HG03469 (cell line): ENCODE results near the gene MOV10.
A peak's percentile ranks its signal among the peaks of the same experiment; 100 is the strongest.

Experiments
- ATAC-seq: cut with Tn5 transposase; IDR thresholded peaks from one replicate; pipeline ENCODE4 v1.9.1; 2021; ENCODE audit warnings: mild to moderate bottlenecking, moderate library complexity, moderate number of reproducible peaks; ENCODE audit not compliant: unreplicated experiment

Gene MOV10

DNA sequence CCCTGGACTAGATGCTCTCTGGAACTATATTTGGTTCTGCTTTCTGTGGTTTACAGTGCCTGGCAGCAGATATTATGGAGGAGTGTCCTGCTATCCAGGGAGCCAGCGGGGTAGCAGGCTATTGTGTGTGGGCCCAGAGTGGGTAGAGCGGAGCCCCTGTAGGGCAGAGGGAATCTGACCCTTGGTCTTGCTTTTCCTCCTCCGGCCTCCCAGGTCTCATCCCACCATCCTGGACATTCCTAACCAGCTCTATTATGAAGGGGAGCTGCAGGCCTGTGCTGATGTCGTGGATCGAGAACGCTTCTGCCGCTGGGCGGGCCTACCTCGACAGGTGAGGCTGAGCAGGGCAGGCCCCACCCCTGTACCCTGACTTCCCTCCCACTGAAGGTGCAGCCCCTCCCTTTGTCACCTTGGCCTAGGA is 23.3 kb downstream of the MOV10 start:
- ATAC-seq: no peak

DNA sequence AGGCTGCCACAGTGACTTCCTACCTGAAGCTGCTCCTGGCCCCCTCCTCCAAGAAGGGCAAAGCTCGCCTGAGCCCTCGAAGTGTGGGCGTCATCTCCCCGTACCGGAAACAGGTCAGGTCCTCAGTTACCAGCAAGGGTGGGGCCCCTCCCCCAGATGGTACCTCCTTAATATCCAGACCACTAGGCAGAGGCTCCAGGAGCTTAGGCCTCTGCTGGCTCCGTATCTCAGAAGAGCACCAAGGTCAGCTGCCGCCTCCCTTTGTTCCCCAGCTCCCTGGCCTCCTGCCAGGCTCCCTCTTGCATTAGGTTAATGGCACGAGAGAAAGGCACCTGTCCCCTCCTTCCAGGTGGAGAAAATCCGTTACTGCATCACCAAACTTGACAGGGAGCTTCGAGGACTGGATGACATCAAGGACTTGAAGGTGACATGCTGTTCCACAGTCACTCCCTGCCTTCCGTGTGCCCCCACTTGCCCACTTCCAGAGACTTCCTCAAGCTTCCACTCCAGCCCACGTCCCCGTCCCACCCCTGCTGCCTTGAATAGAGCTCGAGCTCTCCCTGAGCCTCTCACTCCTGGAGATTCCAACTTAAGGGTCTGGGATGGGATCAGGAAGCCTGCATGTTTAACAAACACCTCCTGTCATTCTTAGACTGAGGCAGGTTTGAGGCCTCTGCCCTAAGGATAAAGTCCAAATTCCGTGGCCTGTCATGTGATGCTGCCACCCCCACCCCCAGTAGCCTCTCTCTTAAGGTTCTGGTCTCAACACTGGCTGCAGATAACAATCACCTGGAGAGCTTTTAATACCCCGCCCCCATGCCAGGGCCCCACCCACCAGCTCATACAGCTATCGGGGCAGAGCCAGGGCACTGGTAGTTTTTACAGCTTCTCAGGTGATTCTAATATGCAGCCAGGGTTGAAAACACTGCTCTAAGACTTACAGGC is 24.2 kb downstream of the MOV10 start:
- ATAC-seq: no peak

DNA sequence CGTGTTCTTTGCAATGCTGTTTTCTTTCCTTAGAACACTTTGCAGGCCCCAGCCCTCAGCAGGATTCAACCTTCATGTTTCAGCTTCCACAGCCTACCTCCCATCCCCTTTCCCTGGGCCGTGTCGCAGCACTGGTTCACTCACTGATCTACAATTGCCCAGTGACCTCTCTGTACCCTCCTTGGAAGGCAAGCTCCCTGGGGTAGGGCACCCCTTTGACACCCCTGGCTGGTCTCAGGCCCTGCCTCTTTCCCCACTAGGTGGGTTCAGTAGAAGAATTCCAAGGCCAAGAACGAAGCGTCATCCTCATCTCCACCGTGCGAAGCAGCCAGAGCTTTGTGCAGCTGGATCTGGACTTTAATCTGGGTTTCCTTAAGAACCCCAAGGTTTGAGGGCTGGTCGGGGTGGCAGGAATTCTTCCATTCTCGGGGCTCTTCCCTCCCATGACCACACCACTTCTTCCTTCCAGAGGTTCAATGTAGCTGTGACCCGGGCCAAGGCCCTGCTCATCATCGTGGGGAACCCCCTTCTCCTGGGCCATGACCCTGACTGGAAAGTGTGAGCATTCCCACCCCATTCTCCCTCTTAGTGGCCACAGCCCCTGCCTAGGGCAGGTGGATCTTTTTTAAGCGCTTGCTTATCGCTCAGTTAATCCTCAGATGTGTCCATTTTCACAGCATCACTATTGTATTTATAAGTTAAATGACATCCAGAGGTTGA is 25.1 kb downstream of the MOV10 start:
- no peak for ATAC-seq

DNA sequence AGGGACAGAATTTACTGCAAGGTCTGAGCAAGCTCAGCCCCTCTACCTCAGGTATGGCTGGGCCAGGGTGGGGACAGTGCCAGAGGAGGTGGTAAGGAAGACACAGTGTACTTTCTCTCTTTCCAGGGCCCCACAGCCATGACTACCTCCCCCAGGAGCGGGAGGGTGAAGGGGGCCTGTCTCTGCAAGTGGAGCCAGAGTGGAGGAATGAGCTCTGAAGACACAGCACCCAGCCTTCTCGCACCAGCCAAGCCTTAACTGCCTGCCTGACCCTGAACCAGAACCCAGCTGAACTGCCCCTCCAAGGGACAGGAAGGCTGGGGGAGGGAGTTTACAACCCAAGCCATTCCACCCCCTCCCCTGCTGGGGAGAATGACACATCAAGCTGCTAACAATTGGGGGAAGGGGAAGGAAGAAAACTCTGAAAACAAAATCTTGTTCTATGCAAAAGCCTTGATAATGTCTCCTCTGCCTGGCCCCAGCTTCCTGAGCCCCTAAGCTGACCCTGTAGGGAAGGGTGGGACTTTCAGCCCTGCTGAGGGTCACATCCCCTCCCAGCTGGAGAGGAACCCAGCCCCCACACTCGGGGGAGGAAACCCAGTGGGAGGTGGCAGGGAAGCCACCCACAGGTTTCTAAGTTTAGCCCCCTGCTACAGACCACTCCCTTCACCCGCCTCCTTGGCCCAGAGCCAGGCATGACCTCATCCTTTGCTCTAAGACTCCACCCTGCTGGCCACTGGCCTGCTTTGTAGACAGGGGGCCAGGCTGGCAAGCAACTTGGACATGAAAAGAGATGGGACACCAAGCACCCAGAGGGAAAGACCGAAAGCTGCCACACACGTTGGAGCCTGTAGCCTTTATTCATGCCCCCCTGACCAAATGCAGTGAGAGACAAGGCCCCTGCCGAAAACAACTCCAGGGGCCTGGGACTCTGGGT is 26.1 kb downstream of the MOV10 start:
- no peak for ATAC-seq

DNA sequence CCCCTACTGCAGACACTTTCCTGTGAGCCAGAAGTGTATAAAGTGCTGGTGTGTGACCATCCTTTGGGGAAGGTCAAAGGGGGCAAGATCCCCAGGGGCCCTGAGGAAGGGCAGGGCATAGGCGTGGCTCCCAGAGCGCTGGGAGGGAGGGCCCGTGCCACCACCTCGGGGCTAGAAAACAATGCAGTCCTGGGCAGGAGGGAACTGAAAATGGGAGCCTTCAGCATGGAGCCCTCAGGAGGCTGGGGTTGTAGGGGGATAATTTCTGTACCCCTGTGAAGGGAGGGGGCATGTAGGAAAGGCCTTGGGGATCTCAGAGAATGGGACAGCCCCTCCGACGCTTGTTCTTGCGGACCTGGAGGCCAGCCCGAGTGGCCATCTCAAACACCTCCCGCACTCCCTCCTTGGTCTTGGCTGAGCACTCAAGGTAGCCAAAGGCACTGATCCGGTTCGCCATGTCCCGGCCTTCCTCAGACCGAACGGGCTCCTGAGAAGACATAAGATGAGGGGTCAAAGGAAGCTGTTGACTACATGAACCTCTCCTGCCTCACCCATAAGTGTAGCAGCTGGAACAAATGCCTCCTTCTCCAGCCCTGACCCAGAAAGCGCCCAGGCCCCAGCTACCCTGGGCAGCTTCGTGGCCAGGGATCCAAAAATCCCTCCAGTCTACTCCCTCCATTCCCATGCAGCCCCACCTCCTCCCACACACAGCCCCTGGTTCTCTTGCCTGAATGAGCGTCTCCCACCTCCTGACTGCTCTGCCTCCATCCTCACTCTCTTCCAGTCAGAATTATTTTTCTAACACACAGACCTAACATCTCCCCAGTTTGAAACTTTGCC is 27.0 kb downstream of the MOV10 start:
- no peak for ATAC-seq

DNA sequence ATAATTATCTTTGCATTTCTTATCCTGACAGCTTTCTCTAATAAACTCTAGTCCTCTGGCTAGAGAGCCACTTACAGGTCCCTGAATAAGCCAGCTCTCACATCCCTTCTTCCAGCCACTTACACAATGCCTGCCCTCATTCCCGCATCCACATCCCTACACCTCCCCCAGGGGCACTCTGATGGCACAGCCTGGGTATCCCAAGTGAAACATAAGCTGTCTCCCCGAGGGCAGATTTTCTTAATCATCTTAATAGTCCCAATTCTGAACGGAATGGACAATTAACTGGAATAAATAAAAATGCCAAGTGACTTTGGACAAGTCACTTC is 27.6 kb downstream of the MOV10 start:
- ATAC-seq: no peak

DNA sequence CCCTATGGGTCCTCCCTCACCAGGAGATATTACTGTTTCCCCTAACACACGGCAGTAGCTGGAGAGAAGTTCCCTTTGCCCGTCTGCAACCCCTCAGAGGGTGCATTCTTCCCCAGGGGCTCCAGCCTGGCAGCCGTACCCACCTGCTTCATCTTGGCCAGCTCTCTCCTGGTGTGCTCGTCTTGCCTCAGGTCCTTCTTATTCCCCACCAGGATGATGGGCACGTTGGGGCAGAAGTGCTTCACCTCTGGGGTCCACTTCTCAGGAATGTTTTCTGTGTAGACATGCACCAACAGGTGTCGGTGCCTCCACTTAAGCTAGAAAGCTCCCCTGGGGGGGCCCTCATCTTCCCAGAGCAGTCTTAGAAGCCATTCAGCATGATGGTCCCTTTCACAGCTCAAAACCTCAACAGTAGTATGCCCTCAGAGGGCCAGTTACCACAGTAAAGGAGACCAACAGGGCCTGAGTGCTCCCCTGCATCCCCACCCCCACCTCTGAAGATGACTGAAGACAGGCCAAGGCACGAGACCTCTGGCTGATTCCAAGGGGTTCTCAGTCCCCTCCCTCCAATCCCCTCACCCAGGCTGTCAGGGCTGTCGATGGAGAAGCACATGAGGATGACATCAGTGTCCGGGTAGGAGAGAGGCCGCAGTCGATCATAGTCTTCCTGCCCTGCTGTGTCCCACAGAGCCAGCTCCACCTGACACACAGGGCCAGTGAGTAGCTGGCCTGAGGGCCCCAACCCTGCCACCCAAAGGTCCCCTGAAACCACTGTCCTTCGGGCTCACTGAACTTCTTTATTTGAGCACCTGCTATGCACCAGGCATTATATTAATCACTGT is 28.2 kb downstream of the MOV10 start:
- no peak for ATAC-seq

DNA sequence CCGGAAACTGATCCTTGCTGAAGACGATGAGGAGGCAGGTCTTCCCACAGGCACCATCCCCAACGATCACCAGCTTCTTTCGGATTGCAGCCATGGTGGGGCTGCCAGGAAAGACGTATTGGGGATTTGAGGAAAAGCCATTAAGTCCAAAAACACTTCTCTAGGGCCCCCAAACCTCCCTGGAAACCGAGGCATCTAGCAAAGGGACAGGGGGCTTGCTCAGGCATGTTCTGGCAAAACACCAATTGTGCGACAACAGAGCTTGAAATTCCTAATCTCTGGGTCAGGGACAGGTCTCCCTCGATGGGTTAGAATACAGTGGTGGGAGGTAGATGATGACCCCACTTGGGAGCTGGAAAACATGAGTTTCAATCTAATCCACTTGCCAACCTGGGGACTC is 29.2 kb downstream of the MOV10 start:
- no peak for ATAC-seq

DNA sequence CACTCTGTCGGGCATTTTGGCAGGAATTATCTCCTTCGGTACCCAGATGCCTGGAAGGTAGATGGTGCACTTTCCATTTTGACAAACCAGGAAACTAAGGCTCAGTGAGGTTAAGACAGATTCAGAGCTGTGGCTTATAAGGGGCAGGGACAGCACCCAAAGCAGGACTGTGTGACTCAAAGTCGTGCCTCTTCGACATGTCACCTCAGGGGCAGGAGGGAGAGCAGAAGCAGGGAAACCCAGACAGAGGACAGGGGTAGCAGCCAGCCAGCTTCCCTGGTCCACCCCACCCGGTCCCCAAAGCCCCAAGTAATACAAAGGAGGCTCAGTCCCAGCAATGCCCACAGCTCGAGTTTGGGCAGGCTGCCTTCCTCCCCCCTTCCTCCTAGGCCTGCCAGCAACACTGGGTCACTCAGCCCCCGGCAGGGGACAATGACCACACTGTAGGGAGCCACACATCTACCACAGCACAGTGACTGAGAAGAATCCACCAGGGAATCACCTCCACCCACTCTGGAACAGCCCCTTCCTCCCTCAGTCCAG is 30.0 kb downstream of the MOV10 start:
- ATAC-seq: no peak

DNA sequence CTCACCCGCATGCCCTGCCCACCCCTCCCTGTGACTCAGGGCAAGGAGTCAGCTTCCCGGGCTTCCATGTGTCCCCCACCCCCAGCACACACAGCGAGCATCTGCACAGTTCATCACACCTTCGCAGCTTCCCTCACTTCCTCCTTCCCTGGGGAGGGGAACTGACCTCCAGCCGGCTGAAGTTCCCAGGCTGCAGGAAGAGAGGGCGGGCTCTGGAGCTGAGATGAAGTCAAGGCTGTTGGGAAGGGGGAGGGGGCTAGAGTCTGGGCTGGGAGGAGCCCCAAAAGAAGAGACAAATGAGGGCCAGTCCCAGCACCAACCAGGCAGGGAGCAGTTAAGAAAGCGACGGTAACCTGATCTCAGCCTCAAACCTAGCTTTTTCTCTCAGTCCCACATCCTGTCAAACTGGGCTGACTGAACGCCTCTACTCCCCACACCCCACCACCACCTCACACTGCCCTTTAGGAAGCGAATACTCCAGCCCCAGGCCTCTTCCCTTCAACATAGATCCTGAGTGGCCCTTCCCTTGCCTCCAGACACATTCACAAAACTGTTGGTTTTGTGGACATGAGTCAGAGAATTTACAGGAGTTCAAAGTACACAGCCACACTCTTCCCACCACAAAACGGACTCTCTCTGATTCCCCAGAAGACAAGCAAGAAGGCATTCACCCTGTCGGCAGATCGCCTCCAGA is 30.6 kb downstream of the MOV10 start:
- peak; percentile 37 for ATAC-seq

DNA sequence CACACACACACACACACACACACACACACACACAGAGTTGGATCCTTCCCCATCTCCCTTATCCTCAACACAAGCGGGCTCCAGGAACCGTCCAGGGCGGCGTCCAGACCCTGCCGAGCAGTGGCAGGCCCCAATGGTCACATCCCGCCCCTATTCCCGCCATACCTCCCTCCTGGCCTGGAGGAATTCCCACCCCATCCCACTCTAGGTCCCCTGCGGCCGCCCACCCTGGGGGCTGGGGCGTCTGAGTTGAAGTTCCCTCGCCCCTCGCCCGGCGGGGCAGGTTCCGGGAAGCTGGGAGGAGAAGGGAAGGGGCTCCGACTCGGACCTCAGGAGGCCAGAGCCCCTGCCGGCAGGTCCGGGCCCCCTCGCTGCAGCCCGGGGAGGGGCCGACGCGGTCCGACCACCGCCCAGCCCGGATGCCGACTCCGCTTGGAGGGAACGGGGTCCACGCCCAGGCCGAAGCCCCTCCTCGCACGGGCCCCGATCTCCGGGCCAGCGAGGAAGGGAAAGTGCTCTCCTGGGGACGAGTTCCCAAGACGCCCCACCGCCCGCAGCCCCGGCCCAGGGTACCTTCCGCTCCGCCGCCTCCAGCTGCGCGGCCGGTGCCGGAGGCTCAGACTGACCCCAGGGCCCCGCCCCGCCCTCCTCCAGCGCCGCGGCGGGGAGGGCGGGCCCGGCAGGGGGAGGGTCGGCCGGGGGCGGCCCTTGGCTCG is 32.2 kb downstream of the MOV10 start, which contains the start of gene RHOC:
TSS of gene RHOC (minus strand) at position 623 of the 716 bp plus-strand sequence. CDS start 3,328 bp downstream, outside the sequence.
- peak; percentile 27 for ATAC-seq

DNA sequence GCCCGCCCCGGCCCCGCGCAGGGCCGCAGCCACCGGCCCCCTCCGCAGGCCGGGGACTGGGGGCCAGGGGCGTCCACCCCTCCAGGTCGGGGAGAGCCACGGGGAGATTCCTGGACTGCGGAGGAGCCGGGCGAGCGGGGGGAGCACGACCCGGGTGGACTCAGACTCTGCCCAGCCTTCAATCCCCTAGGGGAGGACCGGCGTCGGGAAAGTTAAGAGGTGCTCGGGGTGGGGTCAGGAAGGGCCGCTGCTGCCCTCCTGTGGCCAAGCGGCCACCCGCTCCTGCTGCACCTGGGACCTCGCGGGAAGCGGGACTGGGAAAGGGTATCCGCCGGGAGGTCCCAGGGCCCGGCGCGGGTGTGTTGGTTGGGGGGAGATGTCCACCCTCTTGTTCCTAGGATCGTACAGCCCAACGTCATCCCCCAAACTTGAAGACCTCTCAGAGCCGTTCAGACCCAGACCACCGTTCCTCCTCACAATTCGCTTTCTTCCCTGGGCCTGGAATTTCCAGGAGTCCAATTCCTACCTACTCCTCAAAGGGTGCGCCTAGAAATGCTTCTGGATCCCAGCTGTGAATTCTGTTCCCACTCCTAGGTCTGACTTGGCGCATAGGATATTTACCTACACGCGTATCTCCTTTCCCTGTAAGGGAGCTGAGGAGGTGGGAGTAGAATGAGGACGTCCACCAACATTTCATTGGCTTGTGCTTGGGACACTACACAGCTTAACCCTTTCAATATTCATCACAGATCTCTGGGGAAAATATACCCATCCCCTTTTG is 33.0 kb downstream of the MOV10 start:
- ATAC-seq: peak; percentile 37

DNA sequence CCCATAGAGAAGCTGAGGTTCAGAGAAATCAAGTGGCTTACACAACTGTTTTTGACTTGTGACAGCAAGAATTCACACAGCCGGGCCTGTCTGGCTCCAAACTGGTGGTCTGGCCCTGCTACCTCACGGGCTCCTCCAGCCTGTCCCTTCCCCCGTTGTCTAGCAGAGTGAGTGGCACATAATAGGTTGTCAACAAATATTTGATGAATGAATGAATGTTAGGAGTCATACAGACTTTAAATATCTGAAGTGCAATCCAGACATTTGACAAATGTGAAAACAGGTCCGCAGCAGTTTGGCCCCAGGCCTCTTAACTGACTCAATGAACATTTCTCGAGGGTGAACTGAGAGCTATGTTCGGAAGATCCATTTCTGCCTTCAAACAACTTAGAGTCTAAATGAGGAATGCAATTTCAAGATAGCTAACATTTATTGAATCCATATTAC is 33.6 kb downstream of the MOV10 start:
- ATAC-seq: no peak

DNA sequence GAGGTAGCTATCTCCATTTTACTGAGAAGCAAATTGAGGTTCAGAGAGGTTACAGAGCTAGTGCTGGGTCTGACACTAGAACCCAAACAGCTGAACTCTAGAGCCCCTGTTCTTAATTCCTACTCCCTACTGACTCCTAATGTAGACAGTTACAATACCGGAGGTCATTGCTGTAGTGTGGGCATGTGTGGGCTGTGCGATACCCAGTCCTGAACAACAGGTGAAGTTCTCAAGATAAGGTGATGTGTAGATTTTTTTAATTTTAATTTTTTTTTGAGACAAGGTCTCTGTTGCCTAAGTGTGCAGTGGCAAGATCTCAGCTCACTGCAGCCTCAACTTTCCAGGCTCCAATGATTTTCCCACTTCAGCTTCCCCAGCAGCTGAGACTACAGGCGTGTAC is 34.0 kb downstream of the MOV10 start:
- no peak for ATAC-seq

DNA sequence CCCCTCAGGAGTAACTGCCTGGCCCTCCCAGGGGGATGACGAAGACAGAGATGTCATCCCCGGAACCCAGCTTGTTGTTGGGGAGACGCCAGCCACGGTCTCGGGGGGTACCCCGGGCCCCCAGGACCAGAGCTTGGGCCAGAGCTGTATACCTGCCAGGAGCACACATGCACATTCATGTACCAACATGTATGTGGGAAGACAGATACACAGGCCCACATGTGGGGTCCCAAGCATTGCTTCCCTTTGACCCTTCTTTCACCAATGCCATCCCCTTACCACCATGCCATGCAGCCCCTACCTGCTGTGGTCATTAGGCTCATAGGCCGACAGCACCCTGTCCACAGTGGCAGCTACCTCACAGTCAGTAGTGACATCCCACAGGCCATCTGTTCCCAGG is 35.7 kb downstream of the MOV10 start:
- no peak for ATAC-seq

DNA sequence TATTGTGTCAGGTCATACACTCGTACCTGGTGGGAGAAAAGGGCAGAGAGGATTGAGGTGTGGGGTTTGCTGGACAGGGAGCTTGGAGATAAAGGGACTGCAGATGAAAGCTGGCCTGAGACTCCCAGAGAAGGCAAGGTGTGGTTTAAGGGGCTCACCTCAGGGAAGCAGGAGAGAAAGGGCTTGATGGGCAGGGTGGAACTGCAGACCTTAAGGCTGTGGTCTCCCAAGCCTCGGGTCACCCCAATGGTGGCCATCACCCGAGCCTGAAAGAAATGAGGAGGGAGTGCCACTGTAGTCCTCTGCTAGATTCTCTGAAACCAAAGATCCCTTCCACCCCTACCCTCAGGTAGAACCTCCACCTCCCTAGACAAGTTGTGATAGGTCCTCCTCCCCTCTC is 36.1 kb downstream of the MOV10 start:
- no peak for ATAC-seq

DNA sequence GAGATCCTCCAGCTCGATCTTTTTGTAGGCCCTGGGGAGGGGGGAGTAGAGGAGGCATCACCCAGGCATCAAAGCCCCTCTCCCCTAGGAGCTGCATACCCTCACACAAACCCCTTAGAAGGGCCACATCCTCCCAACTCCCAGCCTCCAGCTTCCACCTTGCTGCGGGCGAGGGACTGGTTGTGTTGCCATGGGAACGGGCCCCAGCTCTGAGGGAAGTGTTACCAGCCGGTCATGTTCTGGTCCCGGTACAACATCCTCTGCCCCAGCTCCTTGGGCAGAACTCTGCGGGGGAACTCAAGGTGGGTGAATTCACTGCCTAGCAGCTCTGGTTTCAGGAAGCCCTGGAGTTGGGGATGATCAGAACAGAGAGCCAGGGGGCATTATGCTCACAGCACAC is 36.6 kb downstream of the MOV10 start:
- no peak for ATAC-seq
